GM19467 (cell line): ENCODE results near the gene ACADL.

Experiments
- ATAC-seq: cut with Tn5 transposase; IDR thresholded peaks from one replicate; pipeline ENCODE4 v1.9.1; 2021; ENCODE audit warnings: mild to moderate bottlenecking, moderate library complexity; ENCODE audit not compliant: unreplicated experiment

ACADL gene

DNA sequence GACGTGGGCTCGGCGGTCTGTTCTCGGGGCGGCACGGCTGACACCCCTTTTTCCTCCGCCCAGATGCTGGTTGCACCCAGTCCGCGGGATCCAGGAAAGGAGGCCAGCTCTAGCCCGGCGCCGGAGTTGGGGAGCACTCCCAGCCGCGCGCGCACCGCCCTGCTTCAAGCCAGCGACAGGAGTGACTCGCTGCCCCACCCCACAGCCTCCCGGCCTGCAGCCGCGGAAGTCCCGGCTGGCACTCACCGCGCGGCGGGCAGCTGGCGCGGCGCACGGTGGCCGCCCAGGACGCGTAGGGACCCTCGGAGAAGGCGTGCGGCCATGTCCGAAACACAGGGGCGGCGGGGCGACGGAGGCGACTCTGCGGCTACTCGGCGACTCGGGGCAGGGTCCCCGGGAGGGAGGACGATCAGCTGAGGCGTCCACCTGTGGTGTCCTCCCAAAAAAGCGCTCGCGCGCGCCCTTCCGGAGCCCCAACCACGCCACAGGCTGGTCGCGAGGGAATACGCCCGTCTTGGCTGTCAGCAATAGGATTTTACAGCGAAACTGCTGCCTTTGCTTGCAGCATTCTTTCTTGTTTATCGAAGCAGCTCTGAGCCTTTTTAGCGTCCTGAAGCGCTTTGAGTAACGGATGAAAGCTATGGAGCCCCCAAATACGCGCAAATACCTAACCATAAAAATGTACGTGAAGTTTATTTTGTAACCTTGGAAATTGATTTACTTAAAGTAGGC lies at the start of gene ACADL:
ACADL (minus strand) TSS at position 507 of the 732 bp plus-strand sequence; CDS start at position 323, 184 bp downstream.
- ATAC-seq, result no peak

DNA sequence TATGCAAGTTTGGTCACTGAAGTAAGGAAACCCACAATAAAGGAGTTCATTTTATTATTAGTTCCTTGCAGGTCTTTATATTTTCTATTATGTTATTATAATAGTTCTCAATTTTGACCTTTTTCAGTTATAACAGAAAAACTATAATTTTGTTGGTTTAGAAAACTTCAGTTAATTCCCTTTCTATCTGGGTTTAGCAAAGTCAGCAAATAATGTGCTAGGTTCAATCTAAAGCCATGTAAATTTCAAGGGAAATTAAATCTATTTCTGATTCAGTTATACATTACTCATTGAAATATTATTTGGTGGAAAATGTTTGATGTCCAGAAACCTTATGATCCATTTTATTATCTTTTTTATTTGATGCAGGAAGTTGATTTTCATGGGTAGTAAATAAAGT lies 46.1 kb upstream of the ACADL start:
- ATAC-seq, result no peak

DNA sequence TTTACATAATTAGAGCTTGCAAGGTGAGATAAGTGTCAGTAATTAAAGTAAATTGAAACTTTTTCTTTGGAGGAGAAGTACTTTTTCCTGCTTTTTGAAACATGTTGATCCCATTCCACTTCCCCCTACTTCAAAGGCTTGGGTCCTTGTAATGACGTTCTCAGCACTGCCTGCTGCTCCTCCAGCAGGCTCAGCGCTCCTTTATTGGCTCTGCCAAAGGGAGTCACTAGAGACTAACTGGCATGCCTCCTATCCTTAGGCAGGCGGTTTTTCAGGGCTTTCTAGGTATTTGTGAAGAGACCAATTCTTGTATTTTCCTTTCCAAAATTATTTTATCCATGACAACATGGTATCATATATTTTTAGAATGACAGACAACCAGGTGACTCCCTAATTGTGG lies 43.9 kb upstream of the ACADL start:
- ATAC-seq, result no peak

DNA sequence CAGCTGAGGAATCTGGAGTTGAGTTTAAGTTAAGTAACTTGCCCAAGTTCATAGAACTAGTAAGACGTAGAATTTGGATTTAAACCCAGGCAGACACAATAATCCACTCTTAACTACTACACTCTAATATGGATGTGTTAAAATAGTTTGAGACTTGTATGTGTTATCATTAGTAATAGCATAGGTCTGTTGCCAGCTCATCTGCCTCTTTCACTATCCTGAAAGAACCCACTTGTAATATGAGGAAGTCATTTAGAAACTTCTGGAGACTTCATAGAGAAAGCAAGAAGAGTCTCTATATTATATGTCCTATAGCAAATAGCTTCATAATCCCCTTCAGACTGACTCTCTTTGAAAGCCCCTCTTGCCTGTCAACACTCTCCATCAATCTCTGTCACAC lies 43.0 kb upstream of the ACADL start:
- ATAC-seq, result no peak

DNA sequence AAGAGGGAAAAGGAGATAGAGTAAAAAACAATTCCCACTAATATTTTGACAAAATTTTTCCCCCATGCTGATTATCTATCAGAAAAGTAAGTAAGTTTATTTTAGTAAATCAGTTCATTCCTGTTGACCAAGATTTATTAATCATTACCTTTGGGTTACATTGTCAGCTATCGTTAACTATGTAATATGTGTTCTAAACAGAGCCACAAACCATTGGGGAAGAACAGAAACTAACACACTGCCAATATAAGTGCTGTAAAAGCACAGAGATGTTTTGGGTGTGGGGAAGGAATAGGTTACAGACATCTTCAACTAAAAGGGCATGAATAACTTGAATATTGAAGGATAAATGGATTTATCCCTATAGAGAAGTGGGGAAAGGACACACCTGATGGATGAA lies 42.5 kb upstream of the ACADL start:
- ATAC-seq, result no peak

DNA sequence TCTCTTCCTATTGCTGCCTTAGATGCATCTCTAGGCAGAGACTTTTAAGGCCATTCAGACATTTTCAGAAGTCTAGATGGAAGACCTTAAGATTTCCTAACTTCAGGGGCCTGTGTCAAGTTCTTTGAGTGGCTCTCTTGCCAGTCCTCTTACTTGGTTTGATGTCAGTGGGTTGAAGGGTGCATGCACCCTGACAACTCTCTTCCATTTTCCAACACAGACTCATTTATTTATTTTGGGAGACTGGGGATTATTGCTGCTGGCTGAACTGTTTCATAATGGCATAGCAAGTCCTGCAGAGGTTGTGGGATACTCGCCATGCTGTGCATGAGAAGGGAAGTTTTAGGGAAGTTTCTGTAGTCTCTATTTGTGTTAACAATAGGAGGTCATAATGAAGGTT lies 39.0 kb upstream of the ACADL start:
- no peak for ATAC-seq

DNA sequence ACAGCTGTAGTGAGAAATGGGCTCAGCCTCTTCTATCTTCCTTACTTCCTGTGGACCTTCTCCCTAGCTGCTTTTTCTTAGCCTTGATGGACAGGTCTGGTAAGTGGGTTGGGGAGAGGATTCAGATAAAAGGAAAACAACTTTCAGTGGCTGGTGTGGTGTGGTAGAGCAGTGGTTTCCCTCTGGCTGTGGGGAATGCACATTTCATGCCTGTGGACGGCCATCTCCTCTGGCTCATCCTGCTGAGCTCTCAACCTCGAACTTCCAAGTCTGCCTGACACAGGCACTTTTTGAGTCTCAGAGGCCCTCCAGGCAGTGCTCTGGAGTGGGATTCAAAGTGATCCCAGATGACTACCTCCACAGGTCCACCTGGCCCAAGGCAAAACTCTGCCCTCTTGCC lies 38.6 kb upstream of the ACADL start:
- no peak for ATAC-seq

- ATAC-seq, result no peak
Observed at GRCh38 chr2:210262036-210262435, 36.8 kb upstream of the ACADL start.

GRCh38 chr2:210259687-210260086 lies 34.4 kb upstream of the ACADL start:
- ATAC-seq, result no peak

DNA sequence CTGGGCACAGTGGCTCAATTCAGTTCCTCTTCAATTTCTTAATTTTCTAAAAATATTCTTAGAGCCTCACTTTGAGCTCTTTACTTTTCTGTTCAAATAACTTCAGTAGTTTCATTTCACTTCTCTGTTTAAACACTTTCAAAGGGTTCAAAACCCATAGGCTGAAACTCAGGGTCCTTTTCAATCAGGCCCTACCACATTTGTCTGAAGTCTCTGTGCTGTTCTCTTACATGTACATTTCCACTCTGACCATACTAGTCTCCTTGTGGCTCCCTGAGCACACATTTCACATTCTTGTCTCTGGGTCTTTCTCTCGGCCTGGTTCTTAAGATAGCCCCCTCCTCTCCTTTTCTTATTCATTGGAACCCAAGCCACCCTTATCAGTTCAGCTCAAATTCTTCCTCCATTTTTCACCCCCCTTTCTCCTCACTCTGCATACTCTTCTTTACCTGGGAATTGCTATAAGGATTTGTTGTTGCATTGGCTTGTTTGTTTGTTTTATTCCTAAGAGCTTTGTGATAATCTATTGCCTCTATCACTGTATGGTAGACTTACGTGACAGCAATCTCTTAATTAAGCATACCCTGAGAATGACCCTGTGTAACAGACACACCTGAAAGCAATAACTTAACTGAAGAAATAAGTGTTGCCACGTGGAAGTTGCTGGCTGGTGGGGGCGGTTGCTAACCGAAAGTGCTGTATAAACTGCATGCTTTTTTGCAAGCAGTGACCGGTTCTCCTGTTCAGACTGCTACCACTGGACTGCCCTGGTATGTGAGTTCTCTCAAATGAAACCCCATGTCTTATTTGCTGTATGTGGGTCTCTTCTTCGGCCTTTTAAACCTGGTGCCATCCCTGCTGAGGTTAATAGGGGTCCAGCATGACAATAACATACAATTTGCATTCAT lies 27.7 kb upstream of the ACADL start:
- ATAC-seq, result no peak

- no peak for ATAC-seq
Observed at GRCh38 chr2:210250622-210251021, 25.4 kb upstream of the ACADL start.

- ATAC-seq, result no peak
Observed at GRCh38 chr2:210233487-210233886, 8.2 kb upstream of the ACADL start.

- ATAC-seq, result no peak
Observed at GRCh38 chr2:210230984-210231383, 5.7 kb upstream of the ACADL start.

DNA sequence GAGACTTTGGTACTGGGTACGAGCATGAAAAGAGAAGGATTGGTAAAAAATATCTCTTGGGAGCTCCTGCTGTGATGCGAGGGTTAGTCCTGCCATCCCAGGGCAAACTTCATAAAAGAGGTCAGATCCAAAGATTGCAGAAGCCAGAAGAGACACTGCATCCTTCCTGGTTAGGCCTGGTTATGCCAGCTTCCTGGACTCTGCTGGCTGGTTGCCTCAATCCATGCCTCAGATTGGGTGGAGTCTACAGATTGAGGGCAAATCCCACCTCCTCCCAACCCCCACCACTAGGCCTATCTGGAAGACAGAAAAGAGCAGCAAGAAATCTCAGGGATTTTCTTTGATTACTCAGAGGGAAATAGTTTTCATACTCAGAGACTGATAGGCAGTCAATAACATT lies 5.3 kb upstream of the ACADL start:
- ATAC-seq, result no peak

- ATAC-seq, result no peak
Observed at GRCh38 chr2:210228586-210228985, 3.3 kb upstream of the ACADL start.

- ATAC-seq, result no peak
Observed at GRCh38 chr2:210227290-210228088, 2.2 kb upstream of the ACADL start.

DNA sequence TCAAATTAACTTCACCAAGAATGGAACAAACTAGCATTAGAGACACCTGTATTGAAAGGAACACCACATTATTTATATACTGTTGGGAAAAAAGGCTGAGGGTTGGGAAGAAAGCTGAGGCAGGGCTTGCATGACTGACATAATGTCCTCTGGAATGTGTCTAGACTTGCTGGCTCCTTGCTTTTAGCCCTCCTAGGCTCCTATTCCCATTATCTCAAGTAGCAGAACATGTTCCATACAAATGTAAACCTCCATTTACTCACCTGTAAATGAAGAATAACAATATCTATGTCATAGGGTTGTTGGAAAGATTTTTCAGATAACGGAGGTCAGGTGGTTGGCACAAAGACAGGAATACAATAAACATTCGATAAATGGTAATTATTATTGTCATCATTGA lies 976 bp upstream of the ACADL start:
- ATAC-seq, result no peak

- ATAC-seq, result no peak
Observed at GRCh38 chr2:210224591-210224940, 681 bp downstream of the ACADL start.

DNA sequence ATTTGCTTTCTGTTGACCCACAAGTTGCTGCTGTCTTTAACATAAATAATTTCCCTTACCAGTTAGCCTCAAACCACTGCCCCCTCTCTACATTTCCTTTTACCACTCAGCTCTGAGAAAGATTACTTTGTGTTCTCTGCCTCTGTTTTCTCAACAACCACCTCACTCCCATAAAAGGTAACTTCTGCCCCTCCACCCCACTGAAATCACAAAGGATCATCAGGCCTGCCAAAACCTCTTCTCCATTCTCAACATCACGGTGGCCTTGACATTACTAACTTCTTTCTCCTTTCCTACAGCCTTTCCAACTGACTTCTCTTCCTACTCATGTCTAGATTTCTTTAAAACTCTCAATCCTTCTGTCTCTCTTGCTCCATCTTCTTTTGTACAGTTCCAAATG lies 10.1 kb downstream of the ACADL start:
- ATAC-seq, result no peak

DNA sequence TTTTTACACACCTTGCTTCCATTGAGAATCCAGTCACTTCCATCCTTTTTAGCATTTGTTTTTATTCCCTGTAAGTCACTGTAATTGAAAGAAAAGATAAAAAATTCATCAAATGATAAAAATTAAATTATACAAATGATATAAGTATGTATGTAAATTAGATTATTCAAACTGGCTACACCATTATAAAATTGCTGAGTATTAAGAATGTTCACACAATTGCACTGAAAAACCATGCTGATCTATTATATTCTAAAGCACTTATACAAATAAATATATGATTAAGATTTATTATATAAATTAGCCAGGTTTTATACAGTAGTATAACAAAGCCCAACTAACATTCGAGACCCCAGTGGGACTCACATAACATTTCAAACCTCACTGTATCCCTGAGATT lies 15.1 kb downstream of the ACADL start:
- ATAC-seq, result no peak

DNA sequence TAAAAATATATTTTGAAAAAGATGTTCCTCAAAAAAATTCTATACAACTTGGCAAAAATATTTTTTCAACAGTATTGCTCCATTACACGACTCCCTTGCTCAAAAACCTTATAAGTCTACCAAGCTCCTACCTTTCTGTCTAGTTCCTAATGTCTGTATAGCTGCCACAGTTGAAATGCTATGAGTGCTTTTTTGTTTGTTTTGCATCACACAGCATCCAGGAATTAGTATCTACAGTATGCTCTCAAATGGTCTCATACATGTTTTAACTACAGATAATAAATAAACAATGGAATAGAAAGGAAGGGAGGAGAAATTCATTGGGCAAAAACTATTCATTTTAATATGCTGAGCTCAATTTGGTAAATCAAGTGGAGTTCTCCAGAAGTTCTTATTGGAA lies 17.3 kb downstream of the ACADL start:
- ATAC-seq, result no peak

GRCh38 chr2:210203558-210203957 lies 21.7 kb downstream of the ACADL start:
- no peak for ATAC-seq
